Spleen (tissue), 7 donors: ENCODE results near the gene HLA-G.

Experiments
- POLR2A ChIP-seq, 3 donors: fragments of 450-650 bp; IDR thresholded peaks; one replicate each; pipeline ENCODE4 v1.5.1; 2017; ENCODE audit warnings: antibody characterized with exemption in 3 of 3, mild to moderate bottlenecking in 1 of 3
- POLR2AphosphoS5 ChIP-seq, 3 donors: sonication (generic); formaldehyde crosslinking; IDR thresholded peaks; one replicate each; pipeline ENCODE4 v1.5.1; 2017; ENCODE audit warnings: antibody characterized with exemption in 3 of 3
- TF ChIP-seq, protein P1 (sequence below), 11 experiments: fragments of 200-600 bp in 7 of 11; fragments of 450-650 bp in 4 of 11; sonication (generic) in 4 of 11; IDR thresholded peaks in 8 of 11; conservative IDR thresholded peaks in 3 of 11; 1 replicate in 7 of 11; 2 replicates in 4 of 11; pipeline versions ENCODE4 v1.4.0 to v1.8.0; 2016 to 2021; ENCODE audit warnings: antibody characterized with exemption in 11 of 11, inconsistent platforms in 4 of 11, mild to moderate bottlenecking in 1 of 11
- donor health status: DM: no; HTN: no; CAD: no; lungs with moderate emphysema.
- donor health status: DM: no; HTN: no; CAD: no.
- donor health status: DM: no; HTN: no; CAD: no.

DNA sequence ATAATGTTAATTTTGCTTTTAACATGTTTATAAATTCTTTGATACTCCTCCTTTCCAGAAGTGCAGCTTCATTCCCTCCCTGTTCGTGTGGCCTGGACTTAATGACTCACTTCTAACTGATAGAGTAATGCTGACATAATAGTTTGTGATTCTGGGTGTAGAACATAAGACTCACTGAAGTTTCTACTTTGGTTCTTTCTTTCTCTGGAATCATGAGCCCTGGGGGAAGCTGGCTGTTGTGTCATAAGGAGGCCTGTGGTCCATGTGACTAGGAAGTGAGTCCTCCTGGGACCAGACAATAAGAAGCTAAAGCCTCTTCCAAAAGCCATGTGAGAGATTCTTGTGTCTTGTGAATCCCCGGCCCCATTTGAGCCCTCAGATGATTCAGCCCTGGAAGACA is 30.5 kb upstream of the HLA-G start:
- TF ChIP-seq, protein P1, sequence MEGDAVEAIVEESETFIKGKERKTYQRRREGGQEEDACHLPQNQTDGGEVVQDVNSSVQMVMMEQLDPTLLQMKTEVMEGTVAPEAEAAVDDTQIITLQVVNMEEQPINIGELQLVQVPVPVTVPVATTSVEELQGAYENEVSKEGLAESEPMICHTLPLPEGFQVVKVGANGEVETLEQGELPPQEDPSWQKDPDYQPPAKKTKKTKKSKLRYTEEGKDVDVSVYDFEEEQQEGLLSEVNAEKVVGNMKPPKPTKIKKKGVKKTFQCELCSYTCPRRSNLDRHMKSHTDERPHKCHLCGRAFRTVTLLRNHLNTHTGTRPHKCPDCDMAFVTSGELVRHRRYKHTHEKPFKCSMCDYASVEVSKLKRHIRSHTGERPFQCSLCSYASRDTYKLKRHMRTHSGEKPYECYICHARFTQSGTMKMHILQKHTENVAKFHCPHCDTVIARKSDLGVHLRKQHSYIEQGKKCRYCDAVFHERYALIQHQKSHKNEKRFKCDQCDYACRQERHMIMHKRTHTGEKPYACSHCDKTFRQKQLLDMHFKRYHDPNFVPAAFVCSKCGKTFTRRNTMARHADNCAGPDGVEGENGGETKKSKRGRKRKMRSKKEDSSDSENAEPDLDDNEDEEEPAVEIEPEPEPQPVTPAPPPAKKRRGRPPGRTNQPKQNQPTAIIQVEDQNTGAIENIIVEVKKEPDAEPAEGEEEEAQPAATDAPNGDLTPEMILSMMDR (IDR thresholded peaks at IDR 0.05 in 8 of 11, conservative IDR thresholded peaks at IDR 0.05 in 3 of 11): no peak
- TF ChIP-seq POLR2AphosphoS5 (IDR thresholded peaks at IDR 0.05): no peak
- no peak for TF ChIP-seq POLR2A (IDR thresholded peaks at IDR 0.05)
